Suprapubic skin (tissue), 3 donors: Measurements from ENCODE around the gene RBM8A.

ENCODE experiments used
- EP300 ChIP-seq: sonication (generic); formaldehyde crosslinking; IDR thresholded peaks from one replicate; pipeline ENCODE4 v1.6.1; 2017; ENCODE audit warnings: antibody characterized with exemption
- TF ChIP-seq, protein P1 (sequence below), 2 donors: fragments of 200-600 bp in 1 of 2; fragments of 450-650 bp in 1 of 2; sonication (generic) in 1 of 2; IDR thresholded peaks; one replicate each; pipeline ENCODE4 v1.5.1; 2016 to 2019; ENCODE audit warnings: antibody characterized with exemption in 2 of 2, mild to moderate bottlenecking in 1 of 2, moderate library complexity in 1 of 2

DNA sequence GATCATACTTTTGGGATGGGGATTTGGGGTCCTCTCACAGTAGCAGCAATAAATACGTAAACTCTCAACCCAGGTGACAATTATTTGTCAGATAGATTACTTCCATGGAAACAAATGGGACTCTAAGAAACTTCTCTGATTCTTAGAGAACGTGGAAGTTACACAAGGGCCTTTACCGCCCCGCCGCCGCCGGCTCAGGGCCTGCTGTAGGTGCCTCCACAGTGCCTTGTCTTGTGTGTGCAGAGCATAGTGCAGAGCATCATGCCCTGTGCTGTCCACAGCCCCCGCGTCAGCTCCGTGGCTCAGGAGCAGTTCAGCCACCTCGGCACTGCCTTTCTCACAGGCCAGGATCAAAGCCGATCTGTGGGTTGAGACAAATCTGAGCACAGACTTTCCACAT lies 52.6 kb downstream of the RBM8A start:
- TF ChIP-seq, protein P1, sequence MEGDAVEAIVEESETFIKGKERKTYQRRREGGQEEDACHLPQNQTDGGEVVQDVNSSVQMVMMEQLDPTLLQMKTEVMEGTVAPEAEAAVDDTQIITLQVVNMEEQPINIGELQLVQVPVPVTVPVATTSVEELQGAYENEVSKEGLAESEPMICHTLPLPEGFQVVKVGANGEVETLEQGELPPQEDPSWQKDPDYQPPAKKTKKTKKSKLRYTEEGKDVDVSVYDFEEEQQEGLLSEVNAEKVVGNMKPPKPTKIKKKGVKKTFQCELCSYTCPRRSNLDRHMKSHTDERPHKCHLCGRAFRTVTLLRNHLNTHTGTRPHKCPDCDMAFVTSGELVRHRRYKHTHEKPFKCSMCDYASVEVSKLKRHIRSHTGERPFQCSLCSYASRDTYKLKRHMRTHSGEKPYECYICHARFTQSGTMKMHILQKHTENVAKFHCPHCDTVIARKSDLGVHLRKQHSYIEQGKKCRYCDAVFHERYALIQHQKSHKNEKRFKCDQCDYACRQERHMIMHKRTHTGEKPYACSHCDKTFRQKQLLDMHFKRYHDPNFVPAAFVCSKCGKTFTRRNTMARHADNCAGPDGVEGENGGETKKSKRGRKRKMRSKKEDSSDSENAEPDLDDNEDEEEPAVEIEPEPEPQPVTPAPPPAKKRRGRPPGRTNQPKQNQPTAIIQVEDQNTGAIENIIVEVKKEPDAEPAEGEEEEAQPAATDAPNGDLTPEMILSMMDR (IDR thresholded peaks at IDR 0.05), result no peak
- no peak for TF ChIP-seq EP300
